ENCODE results near the gene PIK3R2.

PIK3R2 gene

GRCh38 chr19:18126097-18126496 lies 26.9 kb upstream of the PIK3R2 start:
- DNase-seq, result no peak

DNA sequence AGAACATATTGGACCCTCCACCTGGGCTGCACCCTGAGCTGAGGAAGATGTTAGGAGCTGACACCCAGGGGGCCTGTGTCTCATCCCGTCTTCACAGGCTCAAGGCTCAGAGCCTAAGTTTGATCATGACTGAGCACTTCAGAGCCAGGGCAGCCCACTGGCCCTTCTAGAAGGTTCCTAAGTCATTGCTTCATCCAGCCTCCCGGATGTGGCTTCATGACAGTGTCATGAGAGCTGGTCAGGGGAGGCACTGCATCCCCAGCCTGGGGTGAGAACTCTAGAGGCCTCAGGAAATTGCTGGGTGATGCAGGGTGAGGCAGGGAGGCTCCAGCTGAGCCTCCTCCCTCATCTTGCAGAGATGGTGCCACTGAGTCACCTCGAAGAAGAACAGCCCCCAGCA lies 24.9 kb upstream of the PIK3R2 start:
- DNase-seq, result peak; percentile 30

DNA sequence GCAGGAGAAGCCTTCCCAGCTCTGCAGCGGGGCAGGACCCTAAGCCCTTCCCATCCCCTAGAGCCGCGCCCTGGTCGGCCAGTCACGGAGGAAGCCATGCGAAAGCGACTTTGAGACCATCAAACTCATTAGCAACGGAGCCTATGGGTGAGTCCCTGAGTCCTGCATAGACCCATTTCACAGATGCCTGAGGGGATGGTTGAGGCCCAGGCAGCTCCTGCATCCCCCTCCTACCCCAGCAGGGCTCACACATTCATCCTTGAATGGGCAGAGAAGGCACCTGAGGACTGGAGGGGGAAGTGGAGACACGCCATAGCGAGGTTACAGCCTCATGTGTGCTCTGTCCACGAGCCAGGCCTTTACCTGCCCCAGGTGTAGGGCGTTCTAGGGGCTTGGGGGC lies 24.2 kb upstream of the PIK3R2 start:
- DNase-seq, result no peak

- DNase-seq, result no peak
These were observed 22.3 kb upstream of the PIK3R2 start for GRCh38 chr19:18130523-18131242.

DNA sequence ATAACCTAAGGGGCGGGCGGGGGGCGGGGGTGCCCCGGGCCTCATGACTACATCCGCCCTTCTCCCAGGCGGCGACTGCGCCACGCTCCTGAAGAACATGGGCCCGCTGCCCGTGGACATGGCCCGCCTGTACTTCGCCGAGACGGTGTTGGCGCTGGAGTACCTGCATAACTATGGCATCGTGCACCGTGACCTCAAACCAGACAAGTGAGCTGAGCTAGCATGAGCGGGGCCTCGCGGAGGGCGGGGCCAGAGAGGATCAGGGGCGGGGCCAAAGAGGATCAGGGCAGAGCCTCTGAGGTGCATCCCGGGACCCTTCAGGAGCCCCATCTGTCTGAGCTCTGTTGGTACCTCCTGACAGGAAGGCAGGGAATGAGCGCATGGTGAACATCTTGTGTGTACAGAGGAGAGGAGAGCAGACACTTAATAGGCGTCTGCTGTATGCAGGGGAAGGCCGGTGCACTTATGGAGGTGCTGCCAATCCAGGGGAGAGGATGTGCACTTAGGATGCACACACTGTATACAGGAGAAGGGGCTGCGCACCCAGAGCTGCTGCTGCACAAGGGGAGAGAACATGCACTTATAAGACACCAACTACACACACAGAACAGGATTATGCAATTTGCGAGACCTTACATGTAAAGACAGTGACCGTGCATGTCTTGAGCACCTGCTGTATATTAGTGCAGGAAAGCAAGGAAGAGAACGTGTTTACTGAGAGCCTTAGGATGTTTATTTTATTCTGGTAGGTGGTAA lies 20.9 kb upstream of the PIK3R2 start:
- DNase-seq, result peak; percentile 46

- DNase-seq, result no peak
These were observed 17.0 kb upstream of the PIK3R2 start for GRCh38 chr19:18135712-18136584.

GRCh38 chr19:18137242-18137641 lies 15.7 kb upstream of the PIK3R2 start:
- DNase-seq, result no peak

DNA sequence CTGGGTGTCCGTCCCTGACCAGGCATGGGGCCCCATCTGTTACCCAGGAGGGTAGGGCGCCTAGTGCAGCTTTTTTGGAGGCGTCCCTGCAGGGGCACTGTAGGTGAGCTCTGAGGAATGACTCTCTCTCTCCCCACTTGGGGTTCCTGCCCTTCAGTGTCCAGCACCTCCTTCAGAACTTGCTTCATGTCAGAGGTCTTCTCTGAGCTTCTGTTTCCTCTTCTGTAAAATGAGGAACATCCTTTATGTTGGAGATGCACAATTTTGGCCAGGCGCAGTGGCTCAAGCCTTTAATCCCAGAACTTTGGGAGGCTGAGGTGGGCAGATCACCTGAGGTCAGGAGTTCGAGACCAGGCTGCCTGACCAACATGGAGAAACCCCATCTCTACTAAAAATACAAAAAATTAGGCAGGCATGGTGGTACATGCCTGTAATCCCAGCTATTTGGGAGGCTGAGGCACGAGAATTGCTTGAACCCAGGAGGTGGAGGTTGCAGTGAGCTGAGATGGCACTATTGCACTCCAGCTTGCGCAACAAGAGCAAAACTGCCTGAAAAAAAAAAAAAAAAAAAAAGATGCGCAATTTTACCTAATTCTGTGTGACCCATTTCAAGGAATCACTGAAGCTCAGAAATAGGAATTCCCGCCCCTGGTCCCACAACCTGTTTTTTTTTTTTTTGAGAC lies 15.2 kb upstream of the PIK3R2 start:
- no peak for DNase-seq

DNA sequence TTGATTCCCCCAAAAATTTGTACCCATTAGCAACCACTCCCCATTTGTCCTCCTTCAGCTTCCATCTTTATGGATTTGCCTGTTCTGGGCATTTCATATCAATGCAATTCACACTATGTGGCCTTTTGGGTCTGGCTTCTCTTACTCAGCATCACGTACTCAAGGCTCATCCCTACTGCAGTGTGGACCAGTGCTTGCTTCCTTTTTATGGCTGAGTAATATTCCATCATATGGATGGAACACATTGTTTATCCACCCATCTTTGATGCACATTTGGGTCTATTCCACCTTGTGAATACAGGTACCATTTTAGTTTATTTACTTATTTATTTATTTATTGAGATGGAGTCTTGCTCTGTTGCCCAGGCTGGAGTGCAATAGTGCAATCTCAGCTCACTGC lies 12.5 kb upstream of the PIK3R2 start:
- DNase-seq, result no peak

GRCh38 chr19:18141031-18141430 lies 11.9 kb upstream of the PIK3R2 start:
- no peak for DNase-seq

- DNase-seq, result no peak
These were observed 9.1 kb upstream of the PIK3R2 start for GRCh38 chr19:18143902-18144301.

- DNase-seq, result no peak
These were observed 8.6 kb upstream of the PIK3R2 start for GRCh38 chr19:18144361-18144760.

GRCh38 chr19:18144906-18145305 lies 8.1 kb upstream of the PIK3R2 start:
- DNase-seq, result no peak

- DNase-seq, result no peak
These were observed 7.5 kb upstream of the PIK3R2 start for GRCh38 chr19:18145391-18145999.

- DNase-seq, result no peak
These were observed 5.6 kb upstream of the PIK3R2 start for GRCh38 chr19:18147396-18147795.

- no peak for DNase-seq
These were observed 3.4 kb upstream of the PIK3R2 start for GRCh38 chr19:18149596-18149975.

- DNase-seq, result no peak
These were observed 2.0 kb upstream of the PIK3R2 start for GRCh38 chr19:18150776-18151624.

GRCh38 chr19:18152442-18152816 lies 534 bp upstream of the PIK3R2 start:
- DNase-seq, result peak; percentile 100

DNA sequence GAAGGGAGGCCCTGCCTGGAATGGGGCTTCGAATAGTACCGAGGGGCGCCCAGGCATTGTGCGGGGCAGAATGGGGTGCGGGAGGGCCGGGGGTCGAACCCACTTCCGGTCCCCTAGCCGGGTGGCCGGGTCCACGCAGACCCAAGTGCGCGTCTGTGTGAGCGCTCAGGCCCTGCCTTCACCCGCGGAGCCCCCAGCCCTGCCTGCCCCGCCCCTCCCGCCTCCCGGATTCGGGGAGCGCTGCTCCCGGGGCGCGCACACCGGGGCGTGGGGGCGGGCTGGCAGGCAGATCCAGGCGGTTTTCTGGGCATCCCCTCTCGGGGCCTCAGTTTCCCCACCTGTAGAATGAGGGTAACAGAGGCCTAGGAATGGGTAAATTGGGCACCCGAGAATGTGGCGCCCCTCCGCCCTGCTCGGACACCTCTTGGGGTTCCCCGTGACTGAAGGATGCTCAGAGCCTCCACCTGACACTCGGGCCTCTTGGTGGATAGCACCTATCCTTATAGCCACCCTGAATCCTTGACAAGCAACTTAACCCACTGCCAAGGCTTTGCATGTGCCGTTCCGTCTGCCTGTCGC lies 682 bp downstream of the PIK3R2 start:
- peak; percentile 31 for DNase-seq

GRCh38 chr19:18155095-18156087 lies 2.4 kb downstream of the PIK3R2 start:
- DNase-seq, result no peak
